ENCODE data around the gene FLVCR1.

FLVCR1 gene

GRCh38 chr1:212858461-212859265, 588 bp downstream of the FLVCR1 start:
- TF ChIP-seq REST (IDR thresholded peaks at IDR 0.05; ENCODE audit: insufficient read depth in 1 of 2, low read depth in 2 of 2, low read length in 2 of 2) (no peak), FOXP2 (optimal IDR thresholded peaks at IDR 0.05; ENCODE audit: borderline replicate concordance, extremely low read depth, extremely low read length, insufficient read depth) (no peak), SIN3A (IDR thresholded peaks at IDR 0.05; ENCODE audit: borderline replicate concordance, insufficient read depth, low read length) (no peak), TAF1 (IDR thresholded peaks at IDR 0.05; ENCODE audit: borderline replicate concordance, insufficient read depth, low read length) (no peak), POLR2AphosphoS5 (IDR thresholded peaks at IDR 0.05; ENCODE audit: low read depth, low read length) (no peak; the same call in 1 of the 2 replicates)

GRCh38 chr1:212860713-212861581, 2.9 kb downstream of the FLVCR1 start:
- TF ChIP-seq REST (IDR thresholded peaks at IDR 0.05; ENCODE audit: insufficient read depth in 1 of 2, low read depth in 2 of 2, low read length in 2 of 2): no peak
- TF ChIP-seq SIN3A (IDR thresholded peaks at IDR 0.05; ENCODE audit: borderline replicate concordance, insufficient read depth, low read length): no peak
- TF ChIP-seq POLR2AphosphoS5 (IDR thresholded peaks at IDR 0.05; ENCODE audit: low read depth, low read length): no peak
- TF ChIP-seq FOXP2 (optimal IDR thresholded peaks at IDR 0.05; ENCODE audit: borderline replicate concordance, extremely low read depth, extremely low read length, insufficient read depth): no peak
- TF ChIP-seq TAF1 (IDR thresholded peaks at IDR 0.05; ENCODE audit: borderline replicate concordance, insufficient read depth, low read length): no peak

DNA sequence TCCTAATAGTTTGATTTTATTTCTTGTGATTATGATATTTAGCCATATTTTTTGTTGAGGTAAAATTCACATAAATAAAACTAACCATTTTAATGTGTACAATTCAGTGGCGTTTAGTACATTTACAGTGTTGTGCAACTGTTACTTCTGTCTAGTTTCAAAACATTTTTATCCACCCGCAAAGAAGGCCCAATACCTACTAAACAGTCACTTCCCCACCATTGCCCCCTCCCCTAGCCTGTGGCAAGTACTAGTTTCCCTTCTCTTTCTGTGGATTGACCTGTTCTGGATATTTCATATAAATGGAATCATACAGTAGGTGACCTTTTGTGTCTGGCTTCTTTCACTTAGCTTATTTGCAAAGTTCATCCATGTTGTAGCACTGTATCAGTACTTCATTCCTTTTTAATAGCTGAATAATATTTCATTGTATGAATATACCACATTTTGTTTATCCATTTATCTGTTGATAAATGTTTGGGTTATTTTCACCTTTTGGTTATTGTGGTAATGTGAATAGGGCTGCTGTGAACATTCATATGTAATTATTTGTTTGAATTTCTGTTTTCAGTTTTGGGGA, 4.1 kb downstream of the FLVCR1 start:
- no peak for TF ChIP-seq REST (IDR thresholded peaks at IDR 0.05; ENCODE audit: insufficient read depth in 1 of 2, low read depth in 2 of 2, low read length in 2 of 2)
- TF ChIP-seq SIN3A (IDR thresholded peaks at IDR 0.05; ENCODE audit: borderline replicate concordance, insufficient read depth, low read length): no peak
- TF ChIP-seq TAF1 (IDR thresholded peaks at IDR 0.05; ENCODE audit: borderline replicate concordance, insufficient read depth, low read length): no peak
- TF ChIP-seq FOXP2 (optimal IDR thresholded peaks at IDR 0.05; ENCODE audit: borderline replicate concordance, extremely low read depth, extremely low read length, insufficient read depth): no peak
- TF ChIP-seq POLR2AphosphoS5 (IDR thresholded peaks at IDR 0.05; ENCODE audit: low read depth, low read length): no peak

DNA sequence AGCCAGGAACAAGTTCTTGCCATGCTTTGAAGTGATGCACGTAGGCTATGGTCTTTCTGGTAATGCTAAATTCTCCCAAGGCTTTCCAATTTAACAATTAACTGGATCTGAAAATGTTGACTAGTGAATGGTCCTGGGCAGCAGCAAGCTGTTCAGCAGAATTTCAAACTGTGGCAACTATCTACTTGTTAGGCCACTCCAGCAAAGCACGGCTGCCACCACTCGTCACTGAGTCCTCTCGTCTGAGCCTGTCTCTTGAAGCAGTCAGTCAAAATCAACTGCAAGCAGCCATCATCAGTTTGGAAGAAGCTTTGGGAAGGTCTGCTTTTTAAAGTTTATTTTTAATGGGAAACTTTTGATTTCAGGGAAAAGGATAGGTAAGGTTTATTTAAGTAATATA, 6.1 kb downstream of the FLVCR1 start:
- TF ChIP-seq POLR2AphosphoS5 (IDR thresholded peaks at IDR 0.05; ENCODE audit: low read depth, low read length) (no peak), SIN3A (IDR thresholded peaks at IDR 0.05; ENCODE audit: borderline replicate concordance, insufficient read depth, low read length) (no peak), REST (IDR thresholded peaks at IDR 0.05; ENCODE audit: insufficient read depth in 1 of 2, low read depth in 2 of 2, low read length in 2 of 2) (no peak), FOXP2 (optimal IDR thresholded peaks at IDR 0.05; ENCODE audit: borderline replicate concordance, extremely low read depth, extremely low read length, insufficient read depth) (no peak), TAF1 (IDR thresholded peaks at IDR 0.05; ENCODE audit: borderline replicate concordance, insufficient read depth, low read length) (no peak)
